HepG2 (cell line): Measurements from ENCODE around the gene KIF17.

Experiments
- POLR2A ChIP-seq, 2 experiments: IDR thresholded peaks; 2 replicates each; pipeline ENCODE4 v1.6.1; 2011; ENCODE audit warnings: low read depth in 2 of 2, low read length in 2 of 2, mild to moderate bottlenecking in 1 of 2, moderate library complexity in 1 of 2; ENCODE audit not compliant: insufficient read depth in 1 of 2
- ZFP41 ChIP-seq: sonication (generic); formaldehyde crosslinking; IDR thresholded peaks from 2 replicates; pipeline ENCODE4 v1.4.0; 2020; ENCODE audit warnings: mild to moderate bottlenecking, missing genetic modification reagents, borderline replicate concordance

DNA sequence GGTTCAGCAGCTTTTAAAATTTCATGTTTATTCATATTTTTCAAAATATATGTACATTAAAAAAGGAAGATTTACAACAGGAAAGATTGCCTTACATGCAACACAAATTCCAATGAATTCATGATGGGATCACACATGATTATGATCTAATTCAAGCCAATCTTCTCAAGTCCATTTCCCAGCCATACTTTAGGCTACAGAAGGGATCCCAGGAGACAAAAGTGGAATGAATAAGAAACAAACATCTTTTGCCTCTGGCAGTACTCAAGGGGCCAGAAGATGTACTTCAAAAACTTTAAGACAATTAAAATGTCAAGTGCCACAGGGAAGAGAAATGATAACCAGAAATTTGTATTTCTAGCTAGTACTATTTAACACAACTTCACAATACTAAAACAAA is 24.9 kb upstream of the KIF17 start:
- TF ChIP-seq POLR2A (IDR thresholded peaks at IDR 0.05; ENCODE audit: insufficient read depth in 1 of 2, low read depth in 2 of 2, low read length in 2 of 2) (no peak), ZFP41 (no peak)
